Stimulated activated naive B cell treated with anti-CD40 and anti-IgM and Interleukin-4, amounts not matched to agents 10 μg/mL and 1 μg/mL and 100 μg/mL, for 72 hours (primary cell): ENCODE data around the gene CLPSL2.

Experiments used
- ATAC-seq, 2 donors: fragments of 150-1000 bp; cut with Tn5 transposase; replicated peaks; 2 replicates each; pipeline ENCODE4 v1.10.0; 2021; ENCODE audit warnings: moderate library complexity in 1 of 2
- DNase-seq: peaks from one replicate; pipeline ENCODE4 v3.0.0; 2021
- H3K27ac Mint-ChIP-seq: one replicate; pipeline ENCODE4 v1.8.0; 2022; ENCODE audit warnings: mild to moderate bottlenecking, mixed read lengths
- H3K27me3 Mint-ChIP-seq, 2 donors: one replicate each; pipeline ENCODE4 v1.8.0; 2022; ENCODE audit warnings: mixed read lengths in 2 of 2
- H3K36me3 Mint-ChIP-seq, 2 donors: one replicate each; pipeline ENCODE4 v1.8.0; 2022; ENCODE audit warnings: mixed read lengths in 2 of 2, mild to moderate bottlenecking in 1 of 2
- H3K4me1 Mint-ChIP-seq, 2 donors: one replicate each; pipeline ENCODE4 v1.8.0; 2022; ENCODE audit warnings: mixed read lengths in 2 of 2, mild to moderate bottlenecking in 1 of 2
- H3K4me3 Mint-ChIP-seq, 2 donors: one replicate each; pipeline ENCODE4 v1.8.0; 2022; ENCODE audit warnings: mild to moderate bottlenecking in 2 of 2, mixed read lengths in 2 of 2, moderate library complexity in 1 of 2
- H3K9me3 Mint-ChIP-seq, 2 donors: one replicate each; pipeline ENCODE4 v1.8.0; 2022; ENCODE audit warnings: mixed read lengths in 2 of 2, mild to moderate bottlenecking in 1 of 2

Gene CLPSL2

DNA sequence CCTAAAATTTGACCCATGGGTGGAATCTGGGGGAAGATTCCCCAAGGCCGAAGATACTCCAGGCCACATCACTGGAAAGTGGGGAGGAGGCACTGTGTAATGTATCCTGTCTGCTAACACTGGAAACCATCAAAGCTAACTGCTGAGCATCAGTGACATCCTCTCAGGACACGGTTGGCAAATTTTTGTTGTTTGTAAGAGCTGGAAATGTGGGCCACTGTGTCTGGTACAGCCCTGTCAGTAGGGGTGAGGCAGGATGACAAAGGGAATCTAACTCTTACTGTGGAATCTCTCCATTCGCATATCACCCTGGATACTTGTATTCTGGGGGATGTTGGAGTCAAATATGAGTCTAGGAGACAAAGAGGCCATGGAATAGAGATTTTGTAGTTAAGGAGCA lies 17.0 kb upstream of the CLPSL2 start:
- no peak for DNase-seq
- Mint-ChIP-seq H3K27me3 (peaks cover 34 to 44% of the 10 kb centered on the region in 2 donors), H3K4me3 (no peak overlapping the region), H3K36me3 (peaks cover 6 to 8% of the 10 kb centered on the region in 2 donors), H3K9me3 (peaks cover 0 to 8% of the 10 kb centered on the region in 2 donors), H3K27ac (no peak overlapping the region), H3K4me1 (peaks cover 31 to 32% of the 10 kb centered on the region in 2 donors)
- ATAC-seq, result no peak

DNA sequence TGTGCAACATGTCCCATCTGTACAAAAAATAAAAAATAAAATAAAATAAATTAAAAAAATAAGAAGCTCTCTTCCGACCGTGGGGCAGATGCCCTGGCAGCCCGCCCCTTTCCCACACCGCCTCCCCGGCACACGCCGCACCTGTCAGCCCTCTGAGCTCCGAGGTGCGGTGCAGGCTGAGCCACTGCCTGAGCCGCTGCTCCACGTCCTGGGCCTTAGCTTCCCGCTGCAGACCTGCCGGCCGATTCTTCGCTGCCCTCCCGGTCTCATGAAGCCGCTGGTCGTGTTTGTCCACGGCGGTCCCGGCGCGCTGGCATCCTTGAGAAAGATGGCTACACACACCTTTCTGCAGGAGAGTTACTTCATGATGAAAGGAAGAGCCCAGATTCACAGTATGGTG lies 10.7 kb upstream of the CLPSL2 start:
- DNase-seq (no peak), ATAC-seq (no peak)
- Mint-ChIP-seq H3K4me3 (no peak overlapping the region), H3K4me1 (peaks cover 15 to 19% of the 10 kb centered on the region in 2 donors), H3K36me3 (no peaks in the 10 kb centered on the region), H3K27me3 (peaks cover 32 to 44% of the 10 kb centered on the region in 2 donors), H3K27ac (no peak overlapping the region), H3K9me3 (no peaks in the 10 kb centered on the region)

DNA sequence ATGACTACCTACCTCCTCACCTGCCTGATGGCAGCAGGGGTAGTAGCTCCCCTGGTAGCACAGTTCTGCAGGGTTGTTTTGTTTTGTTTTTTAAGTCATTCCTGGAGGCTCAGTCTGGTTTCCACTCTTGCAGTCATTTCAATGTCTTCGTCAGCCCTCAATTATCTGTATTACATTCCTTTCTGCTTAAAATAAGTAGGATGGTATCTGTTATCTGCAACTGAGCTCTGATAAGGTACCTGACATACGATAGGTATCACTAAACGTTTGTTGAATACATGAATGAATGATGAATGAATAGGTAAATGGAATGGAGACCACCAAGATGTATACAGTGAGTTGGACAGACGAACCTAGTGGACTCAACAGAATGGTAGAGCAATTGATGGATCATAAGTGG lies 7.2 kb upstream of the CLPSL2 start:
- peaks cover 8 to 11% of the 10 kb centered on the region in 2 donors for H3K27me3 Mint-ChIP-seq
- H3K27ac Mint-ChIP-seq, result no peak overlapping the region
- DNase-seq, result no peak
- ATAC-seq, result no peak
- no peaks in the 10 kb centered on the region for H3K9me3 Mint-ChIP-seq
- H3K36me3 Mint-ChIP-seq, result no peaks in the 10 kb centered on the region
- no peak overlapping the region for H3K4me3 Mint-ChIP-seq
- peaks cover 21 to 28% of the 10 kb centered on the region in 2 donors for H3K4me1 Mint-ChIP-seq

DNA sequence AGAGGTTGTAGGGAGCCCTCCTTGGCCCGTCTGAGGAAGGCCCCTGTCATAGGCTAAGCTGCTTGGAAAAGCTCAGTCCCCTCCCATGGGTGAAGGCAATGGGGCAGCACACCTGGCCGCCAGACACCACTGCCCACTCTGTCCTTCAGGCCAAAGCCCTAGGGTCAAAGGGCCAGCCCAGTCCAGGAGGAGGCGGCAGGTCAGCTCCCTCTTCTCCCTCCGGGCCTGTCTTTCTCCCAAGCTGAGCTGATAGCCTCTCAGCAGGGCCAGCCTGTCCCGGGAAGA lies 5.1 kb upstream of the CLPSL2 start:
- peaks cover 19 to 28% of the 10 kb centered on the region in 2 donors for H3K4me1 Mint-ChIP-seq
- DNase-seq, result no peak
- ATAC-seq, result no peak
- H3K27ac Mint-ChIP-seq, result no peak overlapping the region
- no peaks in the 10 kb centered on the region for H3K9me3 Mint-ChIP-seq
- no peaks in the 10 kb centered on the region for H3K27me3 Mint-ChIP-seq
- no peak overlapping the region for H3K4me3 Mint-ChIP-seq
- no peaks in the 10 kb centered on the region for H3K36me3 Mint-ChIP-seq

DNA sequence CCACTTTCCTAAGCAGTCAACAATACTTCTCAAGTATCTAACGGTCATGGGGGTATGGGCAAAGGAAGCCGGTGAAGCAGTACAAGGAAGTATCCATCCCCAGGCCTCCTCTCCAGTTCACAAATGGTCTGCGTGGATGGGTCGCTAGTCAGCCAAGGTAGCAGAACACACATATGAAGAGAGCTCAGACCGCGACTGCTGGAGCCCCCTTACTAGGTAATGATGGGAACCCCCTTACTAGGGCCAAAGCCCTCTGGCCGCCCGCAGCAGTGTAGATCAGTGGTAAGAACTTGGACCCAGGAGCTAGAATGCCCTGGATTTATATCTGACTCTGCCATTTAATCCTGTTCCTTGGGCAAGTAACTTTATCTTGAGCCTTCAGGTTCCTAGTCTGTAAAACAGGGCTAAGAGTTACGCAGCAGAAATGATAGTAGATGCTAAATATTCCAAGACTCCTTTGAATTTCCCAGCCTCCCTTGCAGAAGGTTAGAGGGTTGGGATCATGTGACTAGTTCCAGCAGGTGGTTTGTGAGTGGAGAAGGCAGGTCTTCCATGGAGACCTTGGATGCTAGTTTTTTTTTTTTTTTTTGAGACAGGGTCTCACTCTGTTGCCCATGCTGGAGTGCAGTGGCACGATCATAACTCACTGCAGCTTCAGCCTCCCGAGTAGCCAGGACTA lies 2.1 kb upstream of the CLPSL2 start:
- DNase-seq (no peak), ATAC-seq (no peak)
- Mint-ChIP-seq H3K4me1 (peaks cover 25 to 42% of the 10 kb centered on the region in 2 donors), H3K9me3 (no peaks in the 10 kb centered on the region), H3K27me3 (peaks cover 11 to 15% of the 10 kb centered on the region in 2 donors), H3K4me3 (no peak overlapping the region), H3K36me3 (no peaks in the 10 kb centered on the region), H3K27ac (no peak overlapping the region)

DNA sequence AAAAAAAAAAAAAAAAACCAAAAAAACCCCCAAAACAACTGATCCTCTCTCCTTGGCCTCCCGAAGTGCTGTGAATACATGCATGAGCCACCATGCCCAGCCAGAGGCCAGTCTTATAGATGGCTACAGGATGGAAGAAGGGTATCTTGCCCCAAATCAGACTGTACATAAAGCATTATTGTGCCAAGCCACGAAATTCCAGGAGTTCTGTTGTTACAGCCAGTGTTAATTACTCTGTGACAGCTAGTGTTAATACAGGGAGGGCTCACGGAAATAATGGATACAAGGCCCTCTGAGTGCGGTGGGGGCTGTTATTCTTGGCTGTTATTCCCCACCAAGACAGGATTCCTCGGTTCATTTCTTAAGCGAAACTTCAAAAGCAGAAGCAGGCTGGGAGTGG lies 1.4 kb upstream of the CLPSL2 start:
- peaks cover 11 to 18% of the 10 kb centered on the region in 2 donors for H3K27me3 Mint-ChIP-seq
- H3K27ac Mint-ChIP-seq, result no peak overlapping the region
- no peaks in the 10 kb centered on the region for H3K9me3 Mint-ChIP-seq
- ATAC-seq, result no peak
- no peaks in the 10 kb centered on the region for H3K36me3 Mint-ChIP-seq
- H3K4me1 Mint-ChIP-seq, result peaks cover 27 to 42% of the 10 kb centered on the region in 2 donors
- H3K4me3 Mint-ChIP-seq, result no peak overlapping the region
- DNase-seq, result no peak

DNA sequence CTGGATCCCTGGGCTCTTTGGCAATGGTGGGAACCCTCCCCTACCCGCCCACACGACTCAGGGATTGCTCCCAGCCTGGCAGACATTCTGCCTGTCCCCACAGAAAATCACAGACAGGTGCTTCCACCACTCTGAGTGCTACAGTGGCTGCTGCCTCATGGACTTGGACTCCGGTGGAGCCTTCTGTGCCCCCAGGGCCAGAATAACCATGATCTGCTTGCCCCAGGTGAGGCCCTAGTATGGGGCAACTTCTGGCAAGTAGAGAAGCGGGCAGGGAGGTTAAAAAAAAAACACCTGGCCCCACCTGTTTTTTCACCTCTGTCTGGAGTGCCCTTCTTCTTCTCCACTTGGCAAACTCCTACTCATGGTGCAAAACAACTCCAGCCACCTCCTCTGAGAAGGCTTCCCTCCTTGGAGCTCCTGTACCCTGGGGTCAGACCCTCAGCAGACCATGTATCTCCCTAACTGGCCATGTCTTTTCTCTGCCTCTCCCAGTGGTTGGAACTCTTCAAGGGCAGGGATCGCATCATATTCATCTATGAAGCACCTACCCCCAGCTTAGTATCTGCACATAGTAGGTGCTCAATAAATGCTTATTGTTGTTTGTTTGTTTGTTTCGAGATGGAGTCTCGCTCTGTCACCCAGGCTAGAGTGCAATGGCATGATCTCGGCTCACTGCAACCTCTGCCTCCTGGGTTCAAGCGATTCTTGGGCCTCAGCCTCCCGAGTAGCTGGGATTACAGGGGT lies 1.1 kb downstream of the CLPSL2 start:
- Mint-ChIP-seq H3K4me1 (peaks cover 10 to 19% of the 10 kb centered on the region in 2 donors), H3K27ac (no peak overlapping the region), H3K27me3 (peaks cover 24 to 28% of the 10 kb centered on the region in 2 donors), H3K9me3 (no peaks in the 10 kb centered on the region), H3K36me3 (no peaks in the 10 kb centered on the region), H3K4me3 (peak overlapping the region; percentile 74 to 80)
- no peak for DNase-seq
- ATAC-seq, result no peak

DNA sequence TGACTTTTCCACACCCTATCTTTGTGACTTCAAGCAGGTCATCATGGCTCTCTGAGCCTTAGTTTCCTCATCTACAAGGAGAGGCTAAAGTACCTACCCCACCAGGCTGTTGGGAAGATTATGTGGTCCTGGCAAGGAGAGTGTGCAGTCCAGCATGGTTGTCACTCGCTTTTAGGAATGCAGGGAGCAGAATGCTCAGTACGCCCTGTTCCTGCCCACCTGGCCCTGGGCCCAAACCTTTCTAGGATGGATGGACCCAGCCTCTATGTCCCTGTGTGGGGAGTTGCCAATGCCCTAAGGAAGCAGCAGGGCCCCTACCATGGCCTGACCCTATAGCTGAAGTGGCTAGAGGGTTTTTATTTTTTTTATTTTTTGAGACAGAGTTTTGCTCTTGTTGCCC lies 2.0 kb downstream of the CLPSL2 start:
- DNase-seq (no peak), ATAC-seq (no peak)
- H3K9me3 Mint-ChIP-seq, result no peaks in the 10 kb centered on the region
- peaks cover 24 to 34% of the 10 kb centered on the region in 2 donors for H3K27me3 Mint-ChIP-seq
- no peak overlapping the region for H3K4me3 Mint-ChIP-seq
- H3K27ac Mint-ChIP-seq, result no peak overlapping the region
- peaks cover 10 to 19% of the 10 kb centered on the region in 2 donors for H3K4me1 Mint-ChIP-seq
- H3K36me3 Mint-ChIP-seq, result no peaks in the 10 kb centered on the region

DNA sequence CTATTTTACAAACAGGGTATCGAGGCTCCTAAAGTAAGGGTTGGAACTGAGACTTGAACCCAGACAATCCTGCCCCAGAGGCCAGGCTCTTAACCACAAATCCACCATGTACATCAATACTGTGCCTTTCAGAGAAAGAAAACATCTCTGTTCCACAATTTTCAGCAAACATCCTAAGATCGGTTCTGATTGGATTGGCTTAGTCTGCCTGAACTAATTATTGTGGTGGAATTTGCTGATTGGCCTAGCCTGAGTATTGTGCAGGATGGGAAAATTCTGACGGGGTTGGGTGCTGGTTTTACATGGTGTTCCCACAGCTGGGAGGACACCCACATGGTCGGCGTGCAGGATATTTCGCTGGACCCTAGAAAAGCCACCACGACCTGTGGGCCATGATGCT lies 4.3 kb downstream of the CLPSL2 start, which contains the start of gene CLPSL1:
TSS of gene CLPSL1 (plus strand) at position 301 of the 400 bp plus-strand sequence. CDS start at position 393, 92 bp downstream.
- ATAC-seq, result no peak

DNA sequence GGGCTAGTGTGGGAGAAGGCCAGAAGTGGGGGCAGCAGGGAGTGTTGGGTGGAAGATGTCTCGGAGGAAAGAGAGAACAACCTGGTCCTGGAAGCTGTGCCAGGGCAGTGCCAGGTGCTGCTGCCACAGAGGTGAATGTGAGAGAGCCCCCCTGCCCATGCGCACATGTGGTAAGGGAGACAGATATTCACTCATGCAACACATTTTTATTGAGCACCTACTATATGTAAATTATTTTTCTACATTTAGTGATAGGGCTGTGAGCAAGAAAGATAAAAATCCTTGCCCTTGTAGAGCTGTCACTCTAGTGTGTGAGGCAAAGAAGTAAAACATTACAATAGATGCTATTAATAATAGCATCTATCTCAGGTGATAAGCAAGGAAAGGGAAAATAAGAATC lies 4.9 kb downstream of the CLPSL2 start:
- H3K9me3 Mint-ChIP-seq, result no peaks in the 10 kb centered on the region
- no peak overlapping the region for H3K27ac Mint-ChIP-seq
- no peak for ATAC-seq
- no peak overlapping the region for H3K4me3 Mint-ChIP-seq
- H3K36me3 Mint-ChIP-seq, result no peaks in the 10 kb centered on the region
- peaks cover 8 to 14% of the 10 kb centered on the region in 2 donors for H3K4me1 Mint-ChIP-seq
- no peak for DNase-seq
- peaks cover 43 to 49% of the 10 kb centered on the region in 2 donors for H3K27me3 Mint-ChIP-seq

More for the DNA sequence above, 4.3 kb downstream of the CLPSL2 start, which contains the start of gene CLPSL1:
- Mint-ChIP-seq H3K27ac (no peak within 1 kb of the TSS), H3K4me1 (peaks cover 9 to 16% of the 10 kb centered on the region in 2 donors), H3K27me3 (peaks cover 38 to 48% of the 10 kb centered on the region in 2 donors), H3K36me3 (no peaks in the 10 kb centered on the region), H3K9me3 (no peaks in the 10 kb centered on the region), H3K4me3 (no peak within 1 kb of the TSS)
- no peak for DNase-seq

DNA sequence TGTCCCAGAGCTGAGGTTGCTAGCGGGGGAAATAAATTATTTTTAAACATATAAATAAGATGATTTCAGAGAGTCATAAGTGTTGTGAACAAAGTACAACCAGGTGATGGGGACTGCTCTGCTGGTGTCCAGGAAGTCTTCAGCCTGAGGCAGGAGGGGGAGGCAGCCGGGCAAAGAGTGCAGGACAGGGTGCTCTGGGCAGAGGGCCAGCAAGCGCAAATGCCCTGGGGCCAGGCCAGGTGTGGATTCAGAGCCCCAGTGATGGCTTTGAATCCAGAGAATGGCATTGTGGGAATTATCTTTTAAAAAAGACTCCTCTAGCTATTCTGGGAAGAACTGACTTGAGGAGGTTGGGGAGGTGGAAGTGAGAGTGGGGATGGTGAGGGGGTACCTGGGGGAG lies 6.0 kb downstream of the CLPSL2 start:
- Mint-ChIP-seq H3K27ac (no peak overlapping the region), H3K4me3 (no peak overlapping the region), H3K27me3 (peaks cover 49 to 59% of the 10 kb centered on the region in 2 donors), H3K9me3 (no peaks in the 10 kb centered on the region), H3K36me3 (no peaks in the 10 kb centered on the region), H3K4me1 (peaks cover 4 to 5% of the 10 kb centered on the region in 2 donors)
- DNase-seq (no peak), ATAC-seq (no peak)

DNA sequence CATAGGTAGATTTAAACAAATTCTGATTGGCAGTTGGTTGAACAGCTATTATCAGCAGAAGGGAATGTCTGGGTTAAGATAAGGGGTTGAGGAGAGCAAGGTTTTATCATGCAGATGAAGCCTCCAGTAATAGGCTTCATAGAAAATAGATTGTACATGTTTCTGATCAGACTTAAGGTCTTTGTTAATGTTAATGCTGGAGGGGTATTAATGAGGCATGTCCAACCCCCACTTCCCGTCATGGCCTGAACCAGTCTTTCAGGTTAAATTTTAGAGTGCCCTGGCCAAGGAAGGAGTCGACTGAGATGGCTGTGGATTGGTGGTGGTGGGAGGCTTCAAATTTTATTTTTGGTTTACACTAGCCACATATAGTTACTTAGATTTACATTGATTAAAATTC lies 7.8 kb downstream of the CLPSL2 start:
- no peak for ATAC-seq
- Mint-ChIP-seq H3K27me3 (peaks cover 53 to 62% of the 10 kb centered on the region in 2 donors), H3K4me1 (peaks cover 0 to 2% of the 10 kb centered on the region in 2 donors), H3K4me3 (no peak overlapping the region), H3K27ac (no peak overlapping the region), H3K36me3 (no peaks in the 10 kb centered on the region), H3K9me3 (no peaks in the 10 kb centered on the region)
- no peak for DNase-seq

DNA sequence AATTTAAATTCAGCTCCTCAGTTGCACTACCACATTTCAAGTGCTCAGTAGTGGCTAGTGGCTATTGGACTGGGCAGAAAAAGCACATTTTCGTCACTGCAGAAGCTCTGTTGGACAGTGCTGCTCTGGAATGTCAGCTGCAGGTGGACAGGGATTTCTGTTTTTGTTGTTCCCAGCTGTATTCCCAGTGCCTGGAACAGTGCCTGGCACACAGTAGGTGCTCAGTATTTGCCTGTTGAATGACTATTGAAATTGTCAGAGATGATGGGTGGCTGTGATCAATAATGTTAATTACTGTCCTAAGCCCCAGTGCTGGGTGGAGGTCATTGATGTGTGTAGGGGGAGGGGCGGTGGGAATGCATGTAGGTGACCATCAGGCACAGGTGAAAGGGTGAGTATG lies 9.9 kb downstream of the CLPSL2 start:
- DNase-seq, result no peak
- no peaks in the 10 kb centered on the region for H3K9me3 Mint-ChIP-seq
- no peaks in the 10 kb centered on the region for H3K4me1 Mint-ChIP-seq
- H3K4me3 Mint-ChIP-seq, result no peak overlapping the region
- H3K27me3 Mint-ChIP-seq, result peaks cover 62 to 68% of the 10 kb centered on the region in 2 donors
- ATAC-seq, result no peak
- no peak overlapping the region for H3K27ac Mint-ChIP-seq
- H3K36me3 Mint-ChIP-seq, result no peaks in the 10 kb centered on the region

DNA sequence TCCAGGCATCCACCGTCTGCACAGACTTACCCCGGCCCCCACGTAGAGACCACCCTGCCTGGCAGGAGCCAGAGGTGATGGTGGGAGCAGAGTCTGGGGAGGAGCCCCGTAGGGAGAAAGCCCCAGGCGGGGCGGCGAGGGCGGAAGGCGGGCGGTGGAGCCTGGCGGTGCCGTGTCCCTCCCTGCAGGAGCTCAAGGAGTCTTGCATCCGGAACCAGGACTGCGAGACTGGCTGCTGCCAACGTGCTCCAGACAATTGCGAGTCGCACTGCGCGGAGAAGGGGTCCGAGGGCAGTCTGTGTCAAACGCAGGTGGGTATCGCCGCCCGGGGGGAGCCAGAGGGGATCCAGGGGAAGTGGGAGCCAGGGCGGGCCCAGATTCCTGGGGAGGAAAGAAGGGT lies 10.4 kb downstream of the CLPSL2 start:
- DNase-seq, result no peak

More for the DNA sequence above, 10.4 kb downstream of the CLPSL2 start:
- no peaks in the 10 kb centered on the region for H3K9me3 Mint-ChIP-seq
- no peak overlapping the region for H3K4me3 Mint-ChIP-seq
- no peak overlapping the region for H3K27ac Mint-ChIP-seq
- no peaks in the 10 kb centered on the region for H3K4me1 Mint-ChIP-seq
- peak in 1 of 2 donors; percentile 10 for ATAC-seq
- no peaks in the 10 kb centered on the region for H3K36me3 Mint-ChIP-seq
- peaks cover 58 to 66% of the 10 kb centered on the region in 2 donors for H3K27me3 Mint-ChIP-seq
